Duodenal mucosa (tissue), 2 donors: ENCODE data around the gene MMP2.

Source experiments
- H3K27ac ChIP-seq: one replicate; pipeline ENCODE4 v1.7.0; 2013; ENCODE audit warnings: low read depth, low read length
- H3K27me3 ChIP-seq, 2 donors: one replicate each; pipeline ENCODE4 v1.7.0; 2013; ENCODE audit warnings: low read length in 2 of 2, control low read depth in 1 of 2; ENCODE audit not compliant: insufficient read depth in 2 of 2, control insufficient read depth in 1 of 2
- H3K36me3 ChIP-seq, 2 donors: one replicate each; pipeline ENCODE4 v1.7.0; 2013; ENCODE audit warnings: low read length in 2 of 2, control low read depth in 1 of 2; ENCODE audit not compliant: insufficient read depth in 2 of 2, control insufficient read depth in 1 of 2
- H3K4me1 ChIP-seq, 2 donors: one replicate each; pipeline ENCODE4 v1.7.0; 2013; ENCODE audit warnings: low read length in 2 of 2, control low read depth in 1 of 2; ENCODE audit not compliant: insufficient read depth in 2 of 2, control insufficient read depth in 1 of 2
- H3K4me3 ChIP-seq, 2 donors: one replicate each; pipeline ENCODE4 v1.7.0; 2013; ENCODE audit warnings: low read length in 2 of 2, low read depth in 1 of 2
- H3K9ac ChIP-seq, 2 donors: one replicate each; pipeline ENCODE4 v1.7.0; 2013; ENCODE audit warnings: low read length in 2 of 2, low read depth in 1 of 2
- H3K9me3 ChIP-seq, 2 donors: one replicate each; pipeline ENCODE4 v1.7.0; 2013; ENCODE audit warnings: low read length in 2 of 2, control low read depth in 1 of 2; ENCODE audit not compliant: control insufficient read depth in 1 of 2

Gene MMP2

DNA sequence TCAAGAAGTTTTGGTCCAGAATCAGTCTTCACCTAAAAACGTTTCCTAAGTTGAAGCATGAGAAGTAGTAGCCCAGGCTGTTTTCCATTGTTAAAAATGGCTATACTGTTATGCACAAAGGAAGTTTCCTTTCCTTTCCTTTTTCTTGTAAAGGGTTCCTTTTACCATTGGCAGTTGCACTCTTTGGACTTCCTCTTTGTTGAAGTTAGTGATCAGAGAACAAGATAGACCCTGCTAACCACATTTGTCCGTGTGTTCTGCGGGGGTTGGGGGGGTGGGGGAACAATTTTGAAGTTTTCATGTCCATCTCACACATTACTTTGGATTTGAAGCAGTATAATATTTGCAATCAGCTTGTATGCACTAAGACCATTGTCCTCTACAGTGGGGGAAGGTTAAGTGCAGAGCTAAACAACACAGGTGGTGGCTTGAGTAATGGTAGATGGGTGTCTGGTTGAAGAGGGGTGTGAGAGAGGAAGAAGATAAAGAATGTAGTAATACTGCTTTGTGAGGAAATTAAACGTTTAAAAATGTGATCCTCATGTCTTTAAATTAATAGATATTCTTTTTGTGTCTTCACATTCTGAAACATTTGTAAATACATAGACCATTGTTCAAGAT lies 31.3 kb downstream of the MMP2 start:
- no peaks in the 10 kb centered on the region for H3K27me3 ChIP-seq
- no peak overlapping the region for H3K27ac ChIP-seq
- peaks cover 0 to 7% of the 10 kb centered on the region in 2 donors for H3K9me3 ChIP-seq
- H3K36me3 ChIP-seq: no peaks in the 10 kb centered on the region
- peak overlapping the region in 1 of 2 donors; percentile 74 for H3K4me3 ChIP-seq
- peaks cover 0 to 18% of the 10 kb centered on the region in 2 donors for H3K4me1 ChIP-seq
- H3K9ac ChIP-seq: peak overlapping the region in 1 of 2 donors; percentile 36

DNA sequence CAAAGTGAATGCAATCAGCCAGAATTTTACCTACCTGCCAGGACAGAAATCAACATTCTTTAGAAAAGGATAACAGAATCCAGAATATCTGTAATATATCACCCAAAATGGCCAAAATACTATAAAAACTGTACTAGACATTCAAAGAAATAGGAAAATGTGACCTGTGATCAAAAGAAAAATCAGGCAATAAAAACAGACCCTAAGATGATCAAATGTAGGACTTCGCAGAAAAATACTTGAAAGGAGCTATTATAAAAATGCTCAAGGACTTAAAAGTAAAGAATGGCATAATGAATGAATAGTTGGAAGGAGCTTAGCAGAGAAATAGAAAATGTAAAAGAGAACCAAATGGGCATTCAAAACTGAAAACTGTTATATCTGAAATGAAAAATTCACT lies 33.9 kb downstream of the MMP2 start:
- no peaks in the 10 kb centered on the region for H3K27me3 ChIP-seq
- no peaks in the 10 kb centered on the region for H3K36me3 ChIP-seq
- H3K4me3 ChIP-seq: no peak overlapping the region
- H3K9ac ChIP-seq: no peak overlapping the region
- peaks cover 0 to 11% of the 10 kb centered on the region in 2 donors for H3K4me1 ChIP-seq
- no peak overlapping the region for H3K27ac ChIP-seq
- peaks cover 0 to 7% of the 10 kb centered on the region in 2 donors for H3K9me3 ChIP-seq

DNA sequence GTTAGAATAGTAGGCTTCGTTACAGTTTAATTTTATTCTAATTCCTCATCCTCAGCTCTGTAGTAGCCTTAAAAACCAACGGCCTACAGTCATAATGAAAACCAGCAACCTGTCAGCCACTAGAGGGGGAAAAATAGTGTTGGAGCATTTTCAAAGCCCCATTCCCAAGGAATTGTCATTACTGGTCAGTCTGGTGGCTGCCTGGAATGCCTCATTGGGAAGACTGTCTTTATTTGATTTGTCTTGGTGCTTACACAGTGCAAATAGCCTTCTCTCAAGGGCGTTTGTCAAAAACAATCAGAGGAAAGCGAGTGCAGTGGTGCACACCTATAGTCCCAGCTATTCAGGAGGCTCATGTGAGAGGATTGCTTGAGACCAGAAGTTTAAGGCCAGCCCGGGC lies 34.6 kb downstream of the MMP2 start:
- Histone ChIP-seq H3K36me3 (no peaks in the 10 kb centered on the region), H3K9me3 (peaks cover 0 to 7% of the 10 kb centered on the region in 2 donors), H3K27ac (no peak overlapping the region), H3K9ac (no peak overlapping the region), H3K27me3 (no peaks in the 10 kb centered on the region), H3K4me3 (no peak overlapping the region), H3K4me1 (peaks cover 0 to 8% of the 10 kb centered on the region in 2 donors)

DNA sequence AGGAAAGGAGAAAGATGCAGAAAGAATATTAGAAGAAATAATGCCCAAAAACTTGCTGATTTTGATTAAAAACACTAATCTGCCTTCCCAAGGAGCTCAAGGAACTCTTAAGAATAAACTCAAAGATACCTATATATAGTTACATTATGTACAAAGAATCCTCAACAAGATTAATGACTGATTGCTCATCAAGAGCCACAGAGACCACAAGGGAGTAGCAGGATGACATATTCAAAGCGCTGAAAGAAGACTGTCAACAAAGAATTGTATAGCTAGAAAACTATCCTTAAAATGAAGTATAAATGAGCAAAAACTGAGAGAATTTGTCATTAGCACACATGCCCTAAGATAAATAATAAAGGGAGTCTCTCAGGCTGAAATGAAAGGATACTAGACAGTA lies 36.1 kb downstream of the MMP2 start:
- peaks cover 0 to 7% of the 10 kb centered on the region in 2 donors for H3K9me3 ChIP-seq
- H3K9ac ChIP-seq: no peak overlapping the region
- H3K4me1 ChIP-seq: peaks cover 0 to under 1% of the 10 kb centered on the region in 2 donors
- no peak overlapping the region for H3K27ac ChIP-seq
- H3K4me3 ChIP-seq: no peak overlapping the region
- H3K27me3 ChIP-seq: no peaks in the 10 kb centered on the region
- no peaks in the 10 kb centered on the region for H3K36me3 ChIP-seq

DNA sequence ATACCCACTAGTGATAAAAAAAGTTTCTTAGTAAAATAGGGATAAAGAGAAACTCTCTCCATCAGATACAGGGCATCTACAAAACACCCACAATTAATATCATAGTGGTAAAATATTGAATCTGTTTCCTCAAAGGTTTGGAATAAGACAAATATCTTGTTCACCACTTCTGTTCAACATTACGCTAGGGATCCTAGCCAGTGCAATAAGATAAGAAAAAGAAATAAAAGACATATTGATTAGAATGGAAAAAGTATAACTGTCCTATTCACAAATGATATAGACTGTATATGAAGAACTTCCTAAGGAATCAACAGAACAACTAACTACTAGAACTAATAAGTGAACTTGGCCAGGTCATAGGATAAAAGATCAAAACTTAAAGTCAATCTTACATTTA lies 42.8 kb downstream of the MMP2 start:
- Histone ChIP-seq H3K27me3 (no peaks in the 10 kb centered on the region), H3K9me3 (peaks cover 0 to 17% of the 10 kb centered on the region in 2 donors), H3K4me3 (no peak overlapping the region), H3K27ac (no peak overlapping the region), H3K9ac (no peak overlapping the region), H3K4me1 (no peaks in the 10 kb centered on the region), H3K36me3 (no peaks in the 10 kb centered on the region)

DNA sequence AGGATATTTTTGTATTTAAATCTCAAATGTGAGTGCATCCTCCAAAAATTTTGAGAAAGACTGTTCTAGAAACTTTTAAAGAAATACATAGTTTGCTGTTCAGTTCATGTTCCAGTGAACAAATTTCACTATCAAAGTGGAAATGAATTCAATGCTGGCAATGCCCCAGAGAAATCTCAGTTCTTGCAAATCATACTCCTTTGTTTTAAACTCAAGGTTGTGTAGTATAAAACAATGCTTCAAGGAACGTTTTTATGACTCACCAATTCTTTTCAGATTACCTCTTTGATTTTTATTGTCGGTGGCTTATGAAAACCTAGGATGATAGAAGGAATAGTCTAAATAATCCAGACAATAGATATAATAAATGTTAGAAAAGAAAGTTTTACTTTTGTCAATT lies 47.4 kb downstream of the MMP2 start:
- Histone ChIP-seq H3K27me3 (no peaks in the 10 kb centered on the region), H3K36me3 (no peaks in the 10 kb centered on the region), H3K4me3 (no peak overlapping the region), H3K27ac (no peak overlapping the region), H3K4me1 (no peaks in the 10 kb centered on the region), H3K9me3 (peaks cover 0 to 11% of the 10 kb centered on the region in 2 donors), H3K9ac (no peak overlapping the region)

DNA sequence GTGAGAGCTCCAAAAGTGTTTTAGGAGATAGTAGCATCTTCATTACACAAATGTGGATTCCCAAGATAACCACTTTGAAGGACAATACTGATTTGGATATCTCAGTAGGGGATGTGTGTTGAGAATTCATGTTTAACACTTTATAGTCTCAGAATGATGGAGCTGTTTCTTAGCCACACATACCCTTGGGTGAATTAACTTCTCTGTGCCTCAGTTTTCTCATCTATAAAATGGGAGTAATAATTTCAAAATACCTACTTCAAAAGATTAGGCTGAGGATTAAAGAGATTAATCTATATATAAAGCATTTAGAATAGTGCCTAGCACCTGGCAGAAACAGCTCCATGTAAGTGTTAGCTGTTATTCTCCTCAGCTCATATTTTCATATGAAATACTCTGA lies 48.9 kb downstream of the MMP2 start:
- H3K4me3 ChIP-seq: no peak overlapping the region
- H3K9ac ChIP-seq: no peak overlapping the region
- H3K9me3 ChIP-seq: no peaks in the 10 kb centered on the region
- H3K27me3 ChIP-seq: no peaks in the 10 kb centered on the region
- H3K4me1 ChIP-seq: no peaks in the 10 kb centered on the region
- no peaks in the 10 kb centered on the region for H3K36me3 ChIP-seq
- no peak overlapping the region for H3K27ac ChIP-seq

DNA sequence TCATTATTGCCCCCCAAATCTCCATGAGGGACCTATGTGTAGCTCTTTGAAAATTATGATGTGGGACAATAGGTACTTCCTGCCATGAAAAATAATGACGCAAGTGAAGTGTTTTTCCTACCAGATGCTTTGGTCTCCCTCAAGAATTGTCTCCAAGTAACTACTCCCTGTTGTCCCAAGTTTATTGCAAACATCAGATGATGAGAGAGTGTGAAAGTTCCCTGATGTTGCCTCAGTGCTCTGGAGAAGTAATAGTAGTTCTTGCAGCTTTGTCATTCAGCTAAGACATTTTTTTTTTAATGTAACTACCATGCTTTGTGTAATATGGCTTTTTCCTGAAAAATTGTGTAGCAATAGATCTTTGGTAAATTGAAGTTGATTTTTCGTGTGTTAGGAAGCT lies 50.0 kb downstream of the MMP2 start:
- Histone ChIP-seq H3K27me3 (no peaks in the 10 kb centered on the region), H3K9me3 (no peaks in the 10 kb centered on the region), H3K4me1 (no peaks in the 10 kb centered on the region), H3K36me3 (no peaks in the 10 kb centered on the region), H3K27ac (no peak overlapping the region), H3K9ac (no peak overlapping the region), H3K4me3 (no peak overlapping the region)

DNA sequence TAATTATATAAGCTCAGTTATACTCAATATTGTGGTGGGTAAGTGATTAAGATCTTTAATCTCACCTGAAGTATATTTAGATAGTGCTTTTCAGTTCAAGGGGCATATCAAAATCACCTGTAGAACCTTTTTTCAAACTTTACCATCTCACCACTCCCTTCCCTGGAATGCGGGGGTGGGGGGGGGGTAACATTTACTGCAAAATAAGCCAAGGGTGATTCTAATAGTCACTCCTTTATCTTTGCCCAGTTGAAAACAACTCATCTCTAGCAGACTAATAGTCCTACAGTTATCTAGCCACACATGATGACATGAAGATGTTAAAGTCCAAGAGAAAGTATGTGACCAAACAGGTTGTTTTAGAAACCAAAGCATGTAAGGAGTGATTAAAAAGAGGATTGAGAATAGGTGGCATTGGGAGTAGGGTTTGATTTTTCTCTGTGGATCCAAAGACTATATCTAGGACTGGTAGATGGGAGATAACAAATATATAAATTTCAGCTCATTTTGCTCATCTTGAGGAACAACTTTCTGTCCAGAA lies 51.4 kb downstream of the MMP2 start:
- no peaks in the 10 kb centered on the region for H3K36me3 ChIP-seq

DNA sequence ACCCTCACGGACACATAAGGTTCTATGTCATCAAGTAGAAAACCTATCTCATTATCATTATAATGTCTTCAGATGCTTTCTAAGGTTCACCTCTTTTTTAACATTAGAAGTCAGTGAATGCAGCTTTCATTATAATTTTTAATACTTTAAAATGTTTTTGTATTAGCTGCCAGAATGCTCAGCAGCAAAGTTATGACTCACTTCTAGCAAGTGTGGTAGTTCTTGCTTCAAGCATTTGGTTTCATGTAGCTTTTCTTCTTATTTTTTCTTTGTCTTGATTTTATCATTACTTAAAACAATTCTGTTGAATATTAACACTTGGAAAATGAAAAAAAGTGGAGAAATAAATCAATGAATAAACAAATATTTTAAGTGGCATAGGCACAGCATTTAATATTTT lies 53.2 kb downstream of the MMP2 start:
- Histone ChIP-seq H3K27me3 (no peaks in the 10 kb centered on the region), H3K27ac (no peak overlapping the region), H3K9me3 (no peaks in the 10 kb centered on the region), H3K4me1 (no peaks in the 10 kb centered on the region), H3K4me3 (no peak overlapping the region), H3K9ac (no peak overlapping the region), H3K36me3 (no peaks in the 10 kb centered on the region)

More for the DNA sequence above, 51.4 kb downstream of the MMP2 start:
- Histone ChIP-seq H3K9me3 (no peaks in the 10 kb centered on the region), H3K4me3 (no peak overlapping the region), H3K4me1 (no peaks in the 10 kb centered on the region), H3K27ac (no peak overlapping the region), H3K27me3 (no peaks in the 10 kb centered on the region), H3K9ac (no peak overlapping the region)
